HepG2 (cell line): ENCODE data around the gene PDGFRB. TPM values are rescaled to one million over a fixed set of nuclear protein-coding genes. Genes with fewer than 3 reads are reported as not detected.

Experiments
- ATAC-seq: fragments of 200-7000 bp; cut with Tn5 transposase; 3 replicates; pipeline ENCODE4 v1.9.1; 2020; ENCODE audit warnings: mild to moderate bottlenecking, moderate library complexity
- BruUV-seq: library from RNA; stranded (reverse); fragments of 400-500 nt; replicated peaks from 2 replicates; lab custom pipeline; 2021; lab: Mats Ljungman, UMichigan
- CTCF ChIA-PET: fragments of 300-600 bp; formaldehyde crosslinking; extraction: SDS; loops from one replicate; lab custom pipeline; 2021; ENCODE audit warnings: low total read pairs, inconsistent platforms, low intra/inter-chr PET ratio; lab: Yijun Ruan, JAX
- POLR2A ChIA-PET: fragments of 350-600 bp; sonication (Branson Sonifier 250); formaldehyde crosslinking; loops from one replicate; lab custom pipeline; 2020; ENCODE audit warnings: antibody characterized with exemption, inconsistent platforms; lab: Yijun Ruan, JAX
- DNase-seq: peaks from one replicate; pipeline ENCODE4 v3.0.0-alpha.2; 2015; ENCODE audit warnings: low spot score
- FAIRE-seq: peaks from 3 replicates; lab custom pipeline; 2011; peaks lifted over from hg19 to GRCh38; lab: Jason Lieb, UNC
- H2AFZ ChIP-seq: one replicate; pipeline ENCODE4 v1.6.1; 2011; ENCODE audit warnings: low read length, inconsistent platforms
- H3K27ac ChIP-seq: fragments of 300-600 bp; 3 replicates; pipeline ENCODE4 v1.8.0; 2011; ENCODE audit warnings: mixed run types, mild to moderate bottlenecking, mixed read lengths, low read length, inconsistent platforms; ENCODE audit not compliant: insufficient read depth; ENCODE audit errors: extremely low read length
- H3K27me3 ChIP-seq, 2 experiments: fragments of 200-600 bp in 1 of 2; 2 replicates in 1 of 2; 3 replicates in 1 of 2; pipeline versions ENCODE4 v1.6.0 to v1.8.0; 2011; ENCODE audit warnings: low read length in 2 of 2, mild to moderate bottlenecking in 2 of 2, moderate library complexity in 2 of 2, inconsistent platforms in 1 of 2; ENCODE audit not compliant: insufficient read depth in 2 of 2, control insufficient read depth in 1 of 2
- H3K36me3 ChIP-seq, 2 experiments: fragments of 200-600 bp in 1 of 2; replicated peaks in 1 of 2; 2 replicates in 1 of 2; 3 replicates in 1 of 2; pipeline versions ENCODE4 v1.5.1 to v1.8.0; 2011; ENCODE audit warnings: low read length in 2 of 2, inconsistent platforms in 1 of 2; ENCODE audit not compliant: insufficient read depth in 2 of 2, control insufficient read depth in 1 of 2
- H3K4me1 ChIP-seq: 2 replicates; pipeline ENCODE4 v1.5.1; 2012; ENCODE audit warnings: low read length, inconsistent platforms; ENCODE audit not compliant: insufficient read depth
- H3K4me2 ChIP-seq: 2 replicates; pipeline ENCODE4 v1.6.0; 2011; ENCODE audit warnings: low read depth, low read length, inconsistent platforms
- H3K4me3 ChIP-seq, 3 experiments: fragments of 200-600 bp in 1 of 3; sonication (generic), shearing (Covaris generic) in 1 of 3; replicated peaks in 1 of 3; 2 replicates each; pipeline ENCODE4 v1.5.1; 2011 to 2016; ENCODE audit warnings: low read length in 3 of 3, inconsistent platforms in 2 of 3, low read depth in 2 of 3, mild to moderate bottlenecking in 2 of 3, control low read depth in 1 of 3, mixed read lengths in 1 of 3; ENCODE audit not compliant: insufficient read depth in 1 of 3
- H3K79me2 ChIP-seq: one replicate; pipeline ENCODE4 v1.6.1; 2011; ENCODE audit warnings: low read length, inconsistent platforms; ENCODE audit not compliant: insufficient read depth
- H3K9ac ChIP-seq: 2 replicates; pipeline ENCODE4 v1.6.0; 2011; ENCODE audit warnings: mild to moderate bottlenecking, low read depth, low read length, inconsistent platforms; ENCODE audit not compliant: insufficient read depth
- H3K9me3 ChIP-seq: 2 replicates; pipeline ENCODE4 v1.5.1; 2012; ENCODE audit warnings: mild to moderate bottlenecking, low read length
- H4K20me1 ChIP-seq: 2 replicates; pipeline ENCODE4 v1.6.0; 2011; ENCODE audit warnings: inconsistent platforms, mild to moderate bottlenecking, low read length, moderate library complexity; ENCODE audit not compliant: insufficient read depth
- CCAR2 ChIP-seq: fragments of 200-400 bp; formaldehyde crosslinking; optimal IDR thresholded peaks from 2 replicates; pipeline ENCODE3; 2018; ENCODE audit warnings: low read depth, mild to moderate bottlenecking, low read length, moderate library complexity
- DRAP1 ChIP-seq: IDR thresholded peaks from 2 replicates; pipeline ENCODE4 v1.6.1; 2016; ENCODE audit warnings: missing genetic modification reagents, missing compliant biosample characterization
- KDM6A ChIP-seq: IDR thresholded peaks from 2 replicates; pipeline ENCODE4 v1.6.1; 2016; ENCODE audit warnings: low read depth
- MAF1 ChIP-seq: sonication (generic); formaldehyde crosslinking; IDR thresholded peaks from 2 replicates; pipeline ENCODE4 v1.5.0; 2020; ENCODE audit warnings: missing genetic modification reagents, borderline replicate concordance
- NKX3-1 ChIP-seq: sonication (generic); formaldehyde crosslinking; IDR thresholded peaks from 2 replicates; pipeline ENCODE4 v1.5.0; 2020; ENCODE audit warnings: missing genetic modification reagents
- NR3C1 ChIP-seq: sonication (generic); formaldehyde crosslinking; IDR thresholded peaks from 2 replicates; pipeline ENCODE4 v1.4.0; 2020; ENCODE audit warnings: missing genetic modification reagents
- PITX1 ChIP-seq: sonication (generic); formaldehyde crosslinking; IDR thresholded peaks from 2 replicates; pipeline ENCODE4 v1.5.1; 2020; ENCODE audit warnings: mild to moderate bottlenecking, missing genetic modification reagents
- ZBTB21 ChIP-seq: sonication (generic); formaldehyde crosslinking; IDR thresholded peaks from 2 replicates; pipeline ENCODE4 v1.4.0; 2020; ENCODE audit warnings: missing genetic modification reagents
- ZBTB26 ChIP-seq: IDR thresholded peaks from 2 replicates; pipeline ENCODE4 v1.6.1; 2016; ENCODE audit warnings: missing compliant biosample characterization, missing genetic modification reagents, borderline replicate concordance
- ZBTB3 ChIP-seq: sonication (generic); formaldehyde crosslinking; IDR thresholded peaks from 2 replicates; pipeline ENCODE4 v1.4.0; 2020; ENCODE audit warnings: low read depth, mild to moderate bottlenecking, moderate library complexity, missing genetic modification reagents, borderline replicate concordance
- ZFP36L1 ChIP-seq: sonication (generic); formaldehyde crosslinking; IDR thresholded peaks from 2 replicates; pipeline ENCODE4 v1.8.0; 2022; ENCODE audit warnings: mild to moderate bottlenecking, missing genetic modification reagents, moderate library complexity
- ZHX1 ChIP-seq: sonication (generic); formaldehyde crosslinking; IDR thresholded peaks from 2 replicates; pipeline ENCODE4 v1.8.1; 2022; ENCODE audit warnings: low read depth, mild to moderate bottlenecking, missing genetic modification reagents
- ZKSCAN1 ChIP-seq: fragments of 150-350 bp; IDR thresholded peaks from 2 replicates; pipeline ENCODE4 v1.6.1; 2014; ENCODE audit warnings: low read length
- ZNF672 ChIP-seq: sonication (generic); formaldehyde crosslinking; IDR thresholded peaks from 2 replicates; pipeline ENCODE4 v1.8.1; 2022; ENCODE audit warnings: missing genetic modification reagents
- ZNF713 ChIP-seq: sonication (generic); formaldehyde crosslinking; IDR thresholded peaks from 2 replicates; pipeline ENCODE4 v1.4.0; 2020; ENCODE audit warnings: mild to moderate bottlenecking, missing genetic modification reagents
- ZNF781 ChIP-seq: sonication (generic); formaldehyde crosslinking; IDR thresholded peaks from 2 replicates; pipeline ENCODE4 v1.5.1; 2020; ENCODE audit warnings: borderline replicate concordance, mild to moderate bottlenecking, missing genetic modification reagents; ENCODE audit errors: not compliant biosample characterization
- WGBS: methylation state at CpG from one replicate; pipeline ENCODE4 v1.1.6; 2017; ENCODE audit warnings: low lambda C conversion rate; 5-methylcytosine and 5-hydroxymethylcytosine counted together
- in situ Hi-C: cut with HindIII; loops from 2 replicates; pipeline ENCODE4 v1.10.0; 2017; ENCODE audit warnings: low pct_unique_long_range_greater_than_20kb; ENCODE audit not compliant: extremely low pct_ligation_motif_present
- intact Hi-C: fragments of 100-400 bp; cut with micrococcal nuclease; formaldehyde crosslinking; loops from one replicate; pipeline ENCODE4 v1.10.0; 2022; ENCODE audit not compliant: unreplicated experiment
- polyA plus RNA-seq, 8 experiments: library from polyadenylated mRNA; depleted of rRNA in 3 of 8; stranded (reverse) in 7 of 8; unstranded in 1 of 8; fragments of >200 nt; fragmentation: Illumina TruSeq in 4 of 8; extraction: Trizol in 4 of 8; gene quantifications; 2 replicates each; pipeline versions ENCODE4 v1.2.1 to v1.2.3, GENCODE V29; 2011 to 2016; ENCODE audit warnings: low read depth in 4 of 8, missing spikeins in 1 of 8, mixed read lengths in 1 of 8; ENCODE audit not compliant: insufficient read depth in 1 of 8
- total RNA-seq, 5 experiments: library from RNA; depleted of rRNA; stranded (reverse); fragments of >200 nt; fragmentation: Illumina TruSeq; extraction: Trizol; gene quantifications; 2 replicates each; pipeline ENCODE4 v1.2.3, GENCODE V29; 2016; ENCODE audit warnings: low read depth in 1 of 5

The PDGFRB gene
- total and polyA plus RNA-seq, 2 of the 13 experiments (the other 11 are each of a cell fraction or from before 2014, with no cell fraction given) = 4.0 to 21.0 TPM

DNA sequence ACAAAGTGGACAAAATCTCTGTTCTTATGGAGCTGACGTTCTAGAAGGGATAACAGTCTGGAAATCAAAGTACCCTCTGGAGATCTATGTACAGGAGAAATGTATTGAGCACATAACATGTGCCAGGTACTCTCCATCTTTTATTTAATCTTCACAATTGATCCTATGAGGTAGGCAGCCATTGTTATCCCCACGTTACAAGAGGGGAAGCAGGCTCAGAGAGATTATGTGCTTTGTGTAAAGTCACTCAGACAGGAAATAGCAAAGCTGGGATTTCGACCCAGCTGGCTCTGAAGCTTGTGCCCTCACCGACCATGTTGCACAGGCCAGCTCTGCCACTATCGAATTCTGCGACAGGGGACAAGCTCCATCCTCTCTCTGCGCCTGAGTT lies 21.5 kb downstream of the PDGFRB start:
- TF ChIP-seq ZBTB21 (CRISPR knock-in tag) (no peak), NR3C1 (CRISPR knock-in tag) (no peak), CCAR2 (no peak), MAF1 (CRISPR knock-in tag) (no peak), ZNF781 (CRISPR knock-in tag) (no peak), DRAP1 (no peak), KDM6A (CRISPR knock-in tag) (no peak), ZKSCAN1 (no peak), NKX3-1 (no peak), ZNF713 (no peak), ZBTB3 (CRISPR knock-in tag) (no peak), ZNF672 (CRISPR knock-in tag) (no peak), ZFP36L1 (CRISPR knock-in tag) (no peak), ZBTB26 (CRISPR knock-in tag) (no peak), ZHX1 (no peak), PITX1 (no peak)
- TF ChIP-seq, all 625 proteins: peak for 0
- Histone ChIP-seq H3K4me2 (no peak overlapping the region), H4K20me1 (no peaks in the 10 kb centered on the region), H2AFZ (no peak overlapping the region), H3K79me2 (peaks cover under 1% of the 10 kb centered on the region), H3K4me3 (no peak overlapping the region), H3K4me1 (peaks cover 76% of the 10 kb centered on the region), H3K9ac (no peak overlapping the region), H3K27ac (no peak overlapping the region), H3K36me3 (no peaks in the 10 kb centered on the region; a peak in 1 of 5 replicates), H3K27me3 (no peaks in the 10 kb centered on the region), H3K9me3 (no peaks in the 10 kb centered on the region)
- DNase-seq (no peak), ATAC-seq (no peak), FAIRE-seq (no peak)
- WGBS = 80% methylated on average over 7 of the region's 7 CpGs
- CTCF ChIA-PET = no interaction called here
- POLR2A ChIA-PET = no interaction called here
- no TSS peak for BruUV-seq
- in situ Hi-C loops (no loop called here), intact Hi-C loops (no loop called here)
